Neuronal stem cell (in vitro differentiated cells): ENCODE measurements around the gene PXDN.

ENCODE experiments used
- DNase-seq: peaks from one replicate; pipeline ENCODE4 v3.0.0-alpha.2; 2013; ENCODE audit warnings: low spot score
- H2AFZ ChIP-seq: one replicate; pipeline ENCODE4 v1.6.1; 2013; ENCODE audit warnings: mild to moderate bottlenecking, low read length, inconsistent platforms
- H2AK5ac ChIP-seq: 2 replicates; pipeline ENCODE4 v1.6.1; 2013; ENCODE audit warnings: low read depth, mild to moderate bottlenecking, inconsistent platforms, low read length, moderate library complexity, mixed read lengths
- H2BK120ac ChIP-seq: 2 replicates; pipeline ENCODE4 v1.6.1; 2013; ENCODE audit warnings: low read depth, mild to moderate bottlenecking, inconsistent platforms, low read length, moderate library complexity, mixed read lengths
- H2BK12ac ChIP-seq: one replicate; pipeline ENCODE4 v1.6.1; 2013; ENCODE audit warnings: low read length, inconsistent platforms
- H2BK15ac ChIP-seq: 2 replicates; pipeline ENCODE4 v1.6.1; 2013; ENCODE audit warnings: mild to moderate bottlenecking, low read length, inconsistent platforms, mixed read lengths
- H2BK5ac ChIP-seq: one replicate; pipeline ENCODE4 v1.6.1; 2013; ENCODE audit warnings: inconsistent platforms, mild to moderate bottlenecking, low read length, moderate library complexity
- H3K14ac ChIP-seq: one replicate; pipeline ENCODE4 v1.6.1; 2013; ENCODE audit warnings: low read length, inconsistent platforms
- H3K18ac ChIP-seq: 2 replicates; pipeline ENCODE4 v1.6.1; 2013; ENCODE audit warnings: low read length, inconsistent platforms
- H3K23ac ChIP-seq: 2 replicates; pipeline ENCODE4 v1.6.1; 2013; ENCODE audit warnings: low read depth, mild to moderate bottlenecking, mixed read lengths, low read length, inconsistent platforms; ENCODE audit not compliant: poor library complexity
- H3K27ac ChIP-seq: replicated peaks from 3 replicates; pipeline ENCODE4 v1.5.1; 2013; ENCODE audit warnings: low read length, inconsistent platforms
- H3K27me3 ChIP-seq, 3 experiments: 2 replicates each; pipeline ENCODE4 v1.6.1; 2013; ENCODE audit warnings: low read length in 3 of 3, mild to moderate bottlenecking in 2 of 3, inconsistent platforms in 1 of 3, low read depth in 1 of 3, mixed read lengths in 1 of 3, moderate library complexity in 1 of 3; ENCODE audit not compliant: control insufficient read depth in 3 of 3, insufficient read depth in 3 of 3
- H3K36me3 ChIP-seq, 2 donors: replicated peaks in 1 of 2; 2 replicates each; pipeline ENCODE4 v1.6.1; 2013; ENCODE audit warnings: low read length in 2 of 2; ENCODE audit not compliant: control insufficient read depth in 2 of 2, insufficient read depth in 2 of 2
- H3K4ac ChIP-seq: 2 replicates; pipeline ENCODE4 v1.6.1; 2013; ENCODE audit warnings: inconsistent platforms, mild to moderate bottlenecking, low read length, moderate library complexity
- H3K4me1 ChIP-seq, 2 donors: 1 replicate in 1 of 2; 2 replicates in 1 of 2; pipeline ENCODE4 v1.6.1; 2013; ENCODE audit warnings: low read length in 2 of 2, low read depth in 1 of 2; ENCODE audit not compliant: control insufficient read depth in 2 of 2, insufficient read depth in 1 of 2
- H3K4me2 ChIP-seq: one replicate; pipeline ENCODE4 v1.6.1; 2013; ENCODE audit warnings: mild to moderate bottlenecking, low read length, inconsistent platforms; ENCODE audit not compliant: insufficient read depth, poor library complexity, severe bottlenecking
- H3K4me3 ChIP-seq, 2 donors: 2 replicates each; pipeline ENCODE4 v1.5.1; 2013; ENCODE audit warnings: low read length in 2 of 2, mild to moderate bottlenecking in 2 of 2, inconsistent platforms in 1 of 2, moderate library complexity in 1 of 2
- H3K79me1 ChIP-seq: one replicate; pipeline ENCODE4 v1.6.1; 2013; ENCODE audit warnings: low read depth, mild to moderate bottlenecking, inconsistent platforms, low read length, moderate library complexity
- H3K9ac ChIP-seq: one replicate; pipeline ENCODE4 v1.6.1; 2013; ENCODE audit warnings: mild to moderate bottlenecking, low read depth, low read length, inconsistent platforms; ENCODE audit not compliant: poor library complexity
- H3K9me3 ChIP-seq, 2 donors: replicated peaks in 1 of 2; 2 replicates each; pipeline versions ENCODE3 to v1.6.1; 2013; ENCODE audit warnings: low read length in 2 of 2, mild to moderate bottlenecking in 2 of 2, inconsistent platforms in 1 of 2, low read depth in 1 of 2, mixed read lengths in 1 of 2, moderate library complexity in 1 of 2; ENCODE audit not compliant: control insufficient read depth in 2 of 2, insufficient read depth in 1 of 2
- H4K8ac ChIP-seq: one replicate; pipeline ENCODE4 v1.6.1; 2013; ENCODE audit warnings: low read depth, mild to moderate bottlenecking, inconsistent platforms, low read length, moderate library complexity
- H4K91ac ChIP-seq: one replicate; pipeline ENCODE4 v1.6.1; 2013; ENCODE audit warnings: low read length, low read depth, mild to moderate bottlenecking, inconsistent platforms; ENCODE audit not compliant: poor library complexity
- WGBS, 2 donors: extraction: QIAGEN DNeasy Blood & Tissue Kit; methylation state at CpG; one replicate each; pipeline ENCODE4 v1.1.7; 2013; ENCODE audit warnings: missing lambda C conversion rate in 2 of 2, mixed read lengths in 1 of 2; ENCODE audit not compliant: insufficient read length in 2 of 2, insufficient replicate concordance in 1 of 2; ENCODE audit errors: extremely low coverage in 2 of 2; 5-methylcytosine and 5-hydroxymethylcytosine counted together

The PXDN gene

DNA sequence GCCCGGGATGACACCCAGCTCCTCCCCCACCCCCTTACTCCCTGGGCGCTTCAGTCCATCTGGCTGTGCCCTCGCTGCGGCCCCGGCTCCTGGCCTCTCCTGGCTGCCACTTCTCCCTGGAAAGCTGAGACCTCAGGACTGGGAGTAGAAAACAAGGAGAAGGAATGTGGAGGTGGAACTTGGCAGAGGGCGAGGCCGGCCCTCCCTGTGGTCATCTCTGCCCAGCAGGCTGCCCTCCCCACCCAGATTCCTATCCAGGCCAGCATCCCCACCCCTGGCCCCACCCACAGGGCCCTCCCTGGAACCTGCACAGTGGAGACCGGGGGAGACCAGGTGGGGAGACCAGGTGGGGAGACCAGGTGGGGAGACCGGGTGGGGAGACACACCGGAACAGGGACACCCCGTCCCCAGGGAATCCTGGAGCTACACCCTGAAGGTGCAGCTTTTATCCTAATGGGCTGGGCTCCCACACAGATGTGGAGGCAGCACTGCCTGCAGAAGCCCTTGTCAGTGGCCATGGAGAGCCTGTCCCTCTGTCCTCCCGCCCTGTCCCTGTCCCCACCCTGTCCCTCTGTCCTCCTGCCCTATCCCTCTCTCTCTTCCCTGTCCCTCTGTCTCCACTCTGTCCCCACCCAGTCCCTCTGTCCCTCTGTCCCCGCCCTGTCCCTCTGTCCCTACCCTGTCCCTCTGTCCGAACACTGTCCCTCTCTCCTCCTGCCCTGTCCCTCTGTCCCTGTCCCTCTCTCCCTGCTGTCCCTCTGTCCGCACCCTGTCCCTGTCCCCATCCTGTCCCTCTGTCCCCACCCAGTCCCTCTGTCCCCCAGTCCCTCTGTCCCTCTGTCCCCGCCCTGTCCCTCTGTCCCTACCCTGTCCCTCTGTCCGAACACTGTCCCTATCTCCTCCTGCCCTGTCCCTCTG lies 157.1 kb downstream of the PXDN start:
- H2BK5ac ChIP-seq = no peak overlapping the region
- peak overlapping the region; percentile 68 for H2AK5ac ChIP-seq
- H3K4me1 ChIP-seq = peaks cover 0 to 9% of the 10 kb centered on the region in 2 donors

DNA sequence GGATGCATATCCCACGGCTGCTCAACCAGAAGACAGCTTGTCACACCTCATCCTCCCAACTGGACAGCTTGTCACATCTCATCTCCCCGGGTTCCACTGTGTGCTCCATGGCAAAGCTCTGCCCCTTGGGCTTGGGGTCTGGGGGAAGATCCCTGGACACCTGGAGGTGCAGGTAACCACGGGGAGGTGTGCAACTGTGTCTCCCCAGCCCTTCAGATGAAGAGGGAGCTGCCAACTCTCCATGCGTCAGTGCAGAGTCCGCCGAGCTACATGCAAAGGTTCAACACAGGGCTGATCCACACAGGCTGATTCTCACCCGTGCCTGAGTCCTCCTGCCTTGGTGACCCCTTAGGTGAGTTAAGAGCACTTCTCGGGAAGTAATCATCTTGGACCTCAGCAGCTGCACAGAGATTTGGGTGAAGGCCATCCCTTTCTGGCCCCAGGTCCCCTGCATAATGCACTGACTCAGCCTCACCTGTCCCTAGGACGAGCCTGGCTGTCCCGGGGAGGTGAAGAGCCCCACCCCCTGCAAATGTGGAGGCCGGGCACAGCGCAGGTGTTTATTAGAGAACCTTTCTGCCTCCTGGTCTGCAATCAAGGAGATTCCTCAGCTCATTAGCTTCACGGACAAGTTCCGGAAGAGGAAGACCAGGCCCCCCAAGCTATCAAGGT lies 157.9 kb downstream of the PXDN start:
- H2AK5ac ChIP-seq = peak overlapping the region; percentile 68
- no peak overlapping the region for H3K9ac ChIP-seq
- no peak overlapping the region for H3K23ac ChIP-seq
- no peak overlapping the region for H2BK120ac ChIP-seq
- H3K4me2 ChIP-seq = no peak overlapping the region
- H3K4me1 ChIP-seq = peaks cover 0 to 7% of the 10 kb centered on the region in 2 donors
- no peak overlapping the region for H3K4me3 ChIP-seq
- no peak overlapping the region for H3K14ac ChIP-seq
- no peak overlapping the region for H2AFZ ChIP-seq
- H2BK12ac ChIP-seq = no peak overlapping the region
- no peak overlapping the region for H3K27ac ChIP-seq
- H3K9me3 ChIP-seq = no peaks in the 10 kb centered on the region
- H3K4ac ChIP-seq = no peak overlapping the region
- no CpG with 5 or more reads among the region's 14 CpGs for WGBS, 2 donors
- no peaks in the 10 kb centered on the region for H3K36me3 ChIP-seq
- H2BK5ac ChIP-seq = no peak overlapping the region
- H3K27me3 ChIP-seq = no peaks in the 10 kb centered on the region
- H3K79me1 ChIP-seq = no peaks in the 10 kb centered on the region
- no peak overlapping the region for H2BK15ac ChIP-seq
- DNase-seq = no peak
- peak overlapping the region; percentile 22 for H3K18ac ChIP-seq
- no peak overlapping the region for H4K8ac ChIP-seq
- H4K91ac ChIP-seq = no peak overlapping the region

More for the DNA sequence above, 157.1 kb downstream of the PXDN start:
- Histone ChIP-seq H3K79me1 (no peaks in the 10 kb centered on the region), H3K36me3 (no peaks in the 10 kb centered on the region), H3K9me3 (no peaks in the 10 kb centered on the region), H3K4me3 (no peak overlapping the region), H3K4ac (no peak overlapping the region), H4K8ac (no peak overlapping the region), H3K14ac (no peak overlapping the region), H3K4me2 (no peak overlapping the region), H3K27ac (no peak overlapping the region), H3K27me3 (no peaks in the 10 kb centered on the region), H3K23ac (no peak overlapping the region), H2BK12ac (peak overlapping the region; percentile 46), H2AFZ (no peak overlapping the region), H3K18ac (peak overlapping the region; percentile 25), H3K9ac (no peak overlapping the region), H4K91ac (no peak overlapping the region), H2BK120ac (no peak overlapping the region), H2BK15ac (no peak overlapping the region)
- WGBS, 2 donors = no CpG with 5 or more reads among the region's 17 CpGs
- no peak for DNase-seq

DNA sequence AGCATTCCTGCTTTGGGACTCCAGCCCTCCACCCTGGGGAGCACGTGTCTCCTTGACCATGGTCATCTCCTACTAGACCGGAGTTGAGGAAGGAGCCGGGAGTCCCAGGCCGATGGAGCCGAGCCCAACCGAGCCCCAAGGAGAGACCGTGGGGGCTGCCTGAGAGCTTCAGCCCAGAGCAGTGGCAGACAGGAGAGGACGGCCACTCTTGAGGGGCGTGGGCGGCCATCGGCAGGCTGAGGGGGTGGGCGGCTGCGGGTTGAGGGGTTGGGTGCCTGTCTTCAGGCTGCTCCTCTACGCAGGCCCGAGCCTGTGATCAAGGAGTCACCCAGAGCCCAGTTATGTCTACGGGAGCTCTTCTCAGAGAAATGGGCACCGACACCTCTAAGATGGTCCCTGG lies 158.7 kb downstream of the PXDN start:
- Histone ChIP-seq H2AK5ac (peak overlapping the region; percentile 49), H3K4me3 (no peak overlapping the region), H3K23ac (no peak overlapping the region), H3K9me3 (no peaks in the 10 kb centered on the region), H4K8ac (no peak overlapping the region), H2AFZ (no peak overlapping the region), H3K14ac (no peak overlapping the region), H3K79me1 (no peaks in the 10 kb centered on the region), H3K4me1 (peaks cover 0 to 6% of the 10 kb centered on the region in 2 donors), H2BK15ac (no peak overlapping the region), H2BK5ac (no peak overlapping the region), H3K9ac (no peak overlapping the region), H2BK12ac (no peak overlapping the region), H3K4ac (no peak overlapping the region), H3K27ac (no peak overlapping the region), H4K91ac (no peak overlapping the region), H2BK120ac (no peak overlapping the region), H3K4me2 (no peak overlapping the region), H3K36me3 (no peaks in the 10 kb centered on the region), H3K18ac (peak overlapping the region; percentile 74), H3K27me3 (no peaks in the 10 kb centered on the region)
- WGBS, 2 donors = no CpG with 5 or more reads among the region's 17 CpGs
- no peak for DNase-seq
